Kidney epithelial cell (primary cell): ENCODE results near the gene CCDC15. TPM values are rescaled to one million over a fixed set of nuclear protein-coding genes. Genes with fewer than 3 reads are reported as not detected.
A peak's percentile ranks its signal among the peaks of the same experiment; 100 is the strongest.

Experiments used
- DNase-seq: peaks from one replicate; pipeline ENCODE4 v3.0.0-alpha.2; 2010; ENCODE audit warnings: low read depth
- H3K27me3 ChIP-seq: 2 replicates; pipeline ENCODE4 v1.6.0; 2011; ENCODE audit warnings: low read length; ENCODE audit not compliant: control insufficient read depth, insufficient read depth
- H3K36me3 ChIP-seq: 2 replicates; pipeline ENCODE4 v1.5.1; 2011; ENCODE audit warnings: low read length; ENCODE audit not compliant: control insufficient read depth, insufficient read depth
- H3K4me3 ChIP-seq: 2 replicates; pipeline ENCODE4 v1.5.1; 2011; ENCODE audit warnings: low read depth, mild to moderate bottlenecking, control low read depth, low read length
- total RNA-seq: library from RNA; depleted of rRNA; stranded (reverse); fragments of >200 nt; gene quantifications from 2 replicates; pipeline ENCODE4 v1.2.3, GENCODE V29; 2015
- TF ChIP-seq, protein P1 (sequence below): IDR thresholded peaks from 2 replicates; pipeline ENCODE4 v1.5.1; 2011; ENCODE audit warnings: mild to moderate bottlenecking, moderate library complexity, low read length, control low read depth, inconsistent platforms; ENCODE audit not compliant: insufficient read depth, poor library complexity, severe bottlenecking

The CCDC15 gene
- total RNA-seq, 1 donor from 2014 or later: 3.1 TPM

DNA sequence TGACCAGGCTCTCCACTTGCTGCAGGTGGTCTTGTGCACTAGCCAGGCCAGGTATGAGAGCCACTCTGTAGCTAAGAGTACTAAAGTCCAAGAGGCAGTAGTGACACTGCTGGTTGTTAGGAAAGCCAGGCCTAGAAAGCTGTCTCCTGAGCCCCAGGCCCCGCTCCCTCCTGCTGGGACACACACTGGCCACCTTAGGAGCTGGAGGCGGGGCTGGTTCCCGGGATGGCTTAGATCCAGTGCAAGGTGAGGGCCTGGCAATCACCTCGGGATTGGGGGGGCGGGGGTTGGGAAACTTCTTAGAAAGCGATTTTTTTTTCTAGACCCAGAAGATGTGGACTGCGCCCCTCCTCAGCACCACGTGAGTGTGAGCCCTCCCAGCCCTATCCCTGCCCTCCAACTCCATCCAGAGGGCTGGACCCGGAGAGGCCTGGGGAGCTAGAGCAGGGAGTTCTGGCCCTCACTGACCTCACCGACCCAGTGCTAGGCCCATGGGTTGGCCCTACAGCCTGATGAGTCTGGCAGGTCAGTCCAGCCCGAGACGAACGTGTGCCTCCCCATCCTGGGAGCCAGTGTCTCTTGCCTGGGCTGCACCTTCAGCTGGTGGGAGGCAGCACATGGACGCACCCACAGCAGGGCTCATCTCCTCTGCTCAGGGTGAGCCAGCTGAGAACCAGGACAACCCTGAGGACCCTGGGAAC lies 127.2 kb downstream of the CCDC15 start:
- DNase-seq: no peak
- H3K36me3 ChIP-seq: no peaks in the 10 kb centered on the region
- H3K27me3 ChIP-seq: no peaks in the 10 kb centered on the region
- no peak overlapping the region for H3K4me3 ChIP-seq
- TF ChIP-seq, protein P1, sequence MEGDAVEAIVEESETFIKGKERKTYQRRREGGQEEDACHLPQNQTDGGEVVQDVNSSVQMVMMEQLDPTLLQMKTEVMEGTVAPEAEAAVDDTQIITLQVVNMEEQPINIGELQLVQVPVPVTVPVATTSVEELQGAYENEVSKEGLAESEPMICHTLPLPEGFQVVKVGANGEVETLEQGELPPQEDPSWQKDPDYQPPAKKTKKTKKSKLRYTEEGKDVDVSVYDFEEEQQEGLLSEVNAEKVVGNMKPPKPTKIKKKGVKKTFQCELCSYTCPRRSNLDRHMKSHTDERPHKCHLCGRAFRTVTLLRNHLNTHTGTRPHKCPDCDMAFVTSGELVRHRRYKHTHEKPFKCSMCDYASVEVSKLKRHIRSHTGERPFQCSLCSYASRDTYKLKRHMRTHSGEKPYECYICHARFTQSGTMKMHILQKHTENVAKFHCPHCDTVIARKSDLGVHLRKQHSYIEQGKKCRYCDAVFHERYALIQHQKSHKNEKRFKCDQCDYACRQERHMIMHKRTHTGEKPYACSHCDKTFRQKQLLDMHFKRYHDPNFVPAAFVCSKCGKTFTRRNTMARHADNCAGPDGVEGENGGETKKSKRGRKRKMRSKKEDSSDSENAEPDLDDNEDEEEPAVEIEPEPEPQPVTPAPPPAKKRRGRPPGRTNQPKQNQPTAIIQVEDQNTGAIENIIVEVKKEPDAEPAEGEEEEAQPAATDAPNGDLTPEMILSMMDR: no peak

DNA sequence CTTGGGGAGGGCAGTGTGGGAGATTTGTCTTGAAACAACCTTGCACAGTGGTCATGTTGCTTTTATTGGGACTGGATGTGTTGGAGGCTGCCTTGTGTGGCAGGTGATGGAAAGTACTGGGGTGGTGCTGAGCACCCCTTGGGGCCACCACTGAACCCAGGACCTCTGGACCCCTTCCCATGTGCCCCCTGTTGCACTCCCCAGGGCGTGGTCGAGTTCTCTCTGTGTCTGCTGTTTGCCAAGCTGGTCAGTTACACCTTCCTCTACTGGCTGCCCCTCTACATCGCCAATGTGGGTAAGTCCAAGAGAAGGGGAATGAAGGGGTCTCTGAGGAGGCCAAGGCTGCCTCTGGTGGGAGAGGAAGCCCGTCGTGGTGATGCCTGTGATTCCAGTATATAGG lies 128.0 kb downstream of the CCDC15 start:
- Histone ChIP-seq H3K4me3 (no peak overlapping the region), H3K27me3 (no peaks in the 10 kb centered on the region), H3K36me3 (no peaks in the 10 kb centered on the region)
- TF ChIP-seq, protein P1: no peak
- no peak for DNase-seq

DNA sequence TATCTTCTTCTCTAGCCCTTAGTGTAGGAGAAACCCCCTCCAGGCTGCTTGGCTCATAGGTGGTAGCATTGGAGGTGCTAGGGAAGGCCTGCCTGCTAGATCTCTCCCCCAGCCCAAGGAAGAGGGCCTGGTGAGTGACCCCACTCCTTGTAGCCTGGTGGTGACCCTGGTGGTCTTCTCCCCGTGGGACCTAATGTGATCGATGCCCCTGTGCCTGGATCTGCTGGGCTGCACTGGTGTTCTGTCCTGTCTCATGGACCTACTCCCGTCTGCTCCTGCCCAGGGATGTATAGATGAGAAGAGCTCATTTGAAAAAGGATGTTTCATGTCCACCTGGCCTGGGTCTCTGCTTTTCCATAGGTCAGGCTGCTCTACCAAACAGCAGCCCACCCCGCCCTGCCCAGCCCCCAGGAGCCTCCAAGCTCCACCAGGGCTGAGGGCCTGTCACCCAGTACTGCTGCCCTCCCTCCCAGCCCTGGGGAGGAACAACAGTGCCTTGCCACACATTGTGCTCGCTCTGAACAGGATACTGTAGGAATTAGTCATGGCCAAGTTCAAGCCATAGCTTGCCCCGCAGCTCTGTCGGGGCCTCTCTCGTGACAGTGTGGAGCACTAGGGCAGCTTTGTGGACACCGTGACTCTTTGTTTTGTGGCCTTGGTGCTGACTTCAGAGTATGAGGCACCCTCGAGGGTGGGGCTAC lies 128.8 kb downstream of the CCDC15 start:
- DNase-seq: peak; percentile 23
- Histone ChIP-seq H3K36me3 (no peaks in the 10 kb centered on the region), H3K27me3 (no peaks in the 10 kb centered on the region), H3K4me3 (no peak overlapping the region)
- TF ChIP-seq, protein P1: no peak

DNA sequence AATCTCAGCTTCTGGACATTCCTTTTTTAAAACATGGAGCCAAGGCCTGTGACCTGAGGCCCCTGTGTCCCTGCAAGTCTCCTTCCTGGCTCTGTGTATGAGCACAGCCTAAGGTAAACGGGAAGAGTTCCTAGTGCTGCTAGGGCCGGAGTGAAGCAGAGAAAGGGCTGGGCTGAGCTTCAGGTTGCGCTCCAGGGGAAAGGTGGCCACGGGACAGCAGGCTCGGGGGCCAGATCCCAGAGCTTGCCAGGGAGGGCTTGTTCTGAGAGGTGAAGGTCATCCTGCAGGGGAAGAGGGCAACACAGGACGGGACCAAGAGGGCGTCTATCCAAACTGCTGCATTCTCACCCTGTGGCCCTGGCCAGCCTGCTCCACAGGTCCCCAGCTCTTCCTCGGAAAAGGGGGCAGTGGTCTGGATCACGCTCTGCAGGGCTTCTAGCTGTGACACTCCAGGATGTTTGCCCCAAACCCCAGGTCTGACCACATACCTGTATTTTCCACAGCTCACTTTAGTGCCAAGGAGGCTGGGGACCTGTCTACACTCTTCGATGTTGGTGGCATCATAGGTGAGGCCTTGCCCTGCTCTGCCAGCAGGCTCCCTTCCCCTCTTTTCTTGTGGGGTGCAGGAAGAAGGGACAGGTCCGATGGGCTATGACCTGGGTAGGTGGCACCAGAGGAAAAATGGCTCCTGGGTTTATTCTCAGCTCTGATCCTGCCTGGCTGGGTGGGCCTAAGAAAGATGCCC lies 129.5 kb downstream of the CCDC15 start:
- no peak for DNase-seq
- H3K36me3 ChIP-seq: no peaks in the 10 kb centered on the region
- no peaks in the 10 kb centered on the region for H3K27me3 ChIP-seq
- no peak overlapping the region for H3K4me3 ChIP-seq
- TF ChIP-seq, protein P1: no peak

DNA sequence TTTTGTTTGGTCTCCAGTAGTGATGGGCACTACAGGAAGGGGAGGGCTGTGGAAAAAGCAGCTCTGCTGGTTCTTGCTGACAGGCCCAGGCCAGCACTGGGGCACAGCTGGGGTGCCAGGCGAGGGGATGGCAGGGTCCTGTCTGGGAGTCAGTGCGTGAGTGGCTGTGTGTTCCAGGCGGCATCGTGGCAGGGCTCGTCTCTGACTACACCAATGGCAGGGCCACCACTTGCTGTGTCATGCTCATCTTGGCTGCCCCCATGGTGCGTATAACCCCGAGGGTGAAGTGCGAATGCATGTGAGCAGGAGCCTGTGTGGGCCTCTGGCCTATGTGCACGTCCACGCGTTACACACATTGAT lies 130.0 kb downstream of the CCDC15 start:
- no peak overlapping the region for H3K4me3 ChIP-seq
- no peak for DNase-seq
- TF ChIP-seq, protein P1: no peak

More for the DNA sequence above, 130.0 kb downstream of the CCDC15 start:
- Histone ChIP-seq H3K36me3 (no peaks in the 10 kb centered on the region), H3K27me3 (no peaks in the 10 kb centered on the region)
